ENCODE measurements around the gene RBFOX2.

RBFOX2 gene

DNA sequence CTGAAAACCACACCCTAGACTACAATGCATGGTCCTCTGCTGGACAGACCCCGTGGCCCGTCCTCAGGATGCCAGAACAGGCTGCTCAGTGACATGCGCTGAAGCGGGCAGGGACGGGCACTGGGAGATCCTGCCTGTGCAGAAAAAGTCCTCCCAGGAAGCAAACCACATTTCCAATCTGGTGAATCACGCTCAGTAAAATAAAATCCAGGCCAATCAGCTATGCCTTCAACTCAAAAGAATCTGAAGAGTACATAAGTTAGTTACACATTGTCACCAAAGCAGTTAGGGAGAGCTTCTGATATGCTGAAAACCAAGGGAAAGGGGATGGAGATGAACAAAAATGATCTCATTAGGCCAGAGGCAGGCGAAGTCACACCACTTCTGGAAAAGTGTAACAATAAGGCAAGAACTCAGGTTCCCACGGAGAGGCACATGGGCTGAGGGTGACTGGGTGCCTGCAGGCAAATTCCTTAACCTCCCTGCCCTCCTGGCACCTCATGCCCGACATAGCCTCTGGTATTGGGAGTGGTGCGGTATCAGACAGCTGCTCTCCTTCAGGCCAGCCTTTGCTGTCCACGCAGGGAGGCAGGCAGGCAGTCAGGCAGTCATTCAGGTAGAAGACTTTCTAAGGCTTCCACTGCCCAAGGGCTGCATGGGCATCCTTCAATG, 244.5 kb downstream of the RBFOX2 start:
- Histone ChIP-seq H3K36me3 (peaks cover 0 to 8% (median 0%) of the 10 kb centered on the region in 3 donors), H3K27ac (no peak overlapping the region), H3K4me1 (peaks cover 0 to 65% (median 26%) of the 10 kb centered on the region in 4 donors), H3K27me3 (no peaks in the 10 kb centered on the region), H3K4me3 (no peak overlapping the region), H3K9me3 (no peaks in the 10 kb centered on the region)
- intact Hi-C loops (cut with DNase I; ENCODE audit: low total_unique reads) = loop anchor here (10.0 kb wide), 1 partner anchor 51 kb away; no protein-coding TSS in a partner anchor
- TF ChIP-seq, protein P1, sequence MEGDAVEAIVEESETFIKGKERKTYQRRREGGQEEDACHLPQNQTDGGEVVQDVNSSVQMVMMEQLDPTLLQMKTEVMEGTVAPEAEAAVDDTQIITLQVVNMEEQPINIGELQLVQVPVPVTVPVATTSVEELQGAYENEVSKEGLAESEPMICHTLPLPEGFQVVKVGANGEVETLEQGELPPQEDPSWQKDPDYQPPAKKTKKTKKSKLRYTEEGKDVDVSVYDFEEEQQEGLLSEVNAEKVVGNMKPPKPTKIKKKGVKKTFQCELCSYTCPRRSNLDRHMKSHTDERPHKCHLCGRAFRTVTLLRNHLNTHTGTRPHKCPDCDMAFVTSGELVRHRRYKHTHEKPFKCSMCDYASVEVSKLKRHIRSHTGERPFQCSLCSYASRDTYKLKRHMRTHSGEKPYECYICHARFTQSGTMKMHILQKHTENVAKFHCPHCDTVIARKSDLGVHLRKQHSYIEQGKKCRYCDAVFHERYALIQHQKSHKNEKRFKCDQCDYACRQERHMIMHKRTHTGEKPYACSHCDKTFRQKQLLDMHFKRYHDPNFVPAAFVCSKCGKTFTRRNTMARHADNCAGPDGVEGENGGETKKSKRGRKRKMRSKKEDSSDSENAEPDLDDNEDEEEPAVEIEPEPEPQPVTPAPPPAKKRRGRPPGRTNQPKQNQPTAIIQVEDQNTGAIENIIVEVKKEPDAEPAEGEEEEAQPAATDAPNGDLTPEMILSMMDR (IDR thresholded peaks at IDR 0.05) = no peak
- no peak for DNase-seq

DNA sequence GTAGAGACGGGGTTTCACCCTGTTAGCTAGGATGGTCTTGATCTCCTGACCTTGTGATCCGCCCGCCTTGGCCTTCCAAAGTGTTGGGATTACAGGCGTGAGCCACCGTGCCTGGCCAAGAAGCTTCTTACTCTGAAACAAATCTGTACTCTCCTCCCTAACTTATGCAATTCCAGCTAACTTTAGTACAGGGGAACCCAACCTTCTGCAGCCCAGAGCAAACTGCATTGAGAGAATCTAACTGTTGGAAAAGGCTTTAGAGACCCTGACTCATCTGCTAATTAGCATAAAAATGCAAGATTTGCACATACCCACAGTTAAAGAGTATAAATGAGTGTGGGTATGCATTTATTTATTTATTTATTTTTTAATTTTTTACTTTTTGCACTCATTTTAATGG, 246.1 kb downstream of the RBFOX2 start:
- DNase-seq = no peak
- Histone ChIP-seq H3K4me1 (peaks cover 0 to 80% (median 30%) of the 10 kb centered on the region in 4 donors), H3K9me3 (no peaks in the 10 kb centered on the region), H3K27me3 (no peaks in the 10 kb centered on the region), H3K36me3 (peaks cover 0 to 8% (median 0%) of the 10 kb centered on the region in 3 donors), H3K4me3 (peak overlapping the region; percentile 12 to 18), H3K27ac (peak overlapping the region; percentile 39 to 45)
- intact Hi-C loops (cut with DNase I; ENCODE audit: low total_unique reads) = loop anchor here (10.0 kb wide), 1 partner anchor 52 kb away; no protein-coding TSS in a partner anchor
- TF ChIP-seq, protein P1 (IDR thresholded peaks at IDR 0.05) = no peak

DNA sequence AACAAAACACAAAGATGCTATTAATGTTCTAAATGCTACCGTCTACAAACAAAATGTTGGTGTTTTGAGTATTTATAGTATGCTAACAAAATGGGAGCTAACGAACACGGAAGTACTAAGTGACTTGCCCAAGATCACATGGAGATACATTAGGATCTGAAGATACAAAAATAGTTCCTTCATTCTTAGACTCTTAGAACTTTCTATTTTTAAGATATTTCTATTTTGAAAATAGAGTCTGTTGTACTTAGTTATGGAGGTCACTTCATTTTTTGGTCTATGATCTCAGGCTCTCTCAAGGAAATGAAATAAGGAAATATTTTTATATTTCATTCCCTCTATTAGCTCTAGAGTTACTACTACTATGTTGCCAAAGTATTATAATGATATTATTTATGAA, 246.7 kb downstream of the RBFOX2 start:
- Histone ChIP-seq H3K4me3 (peak overlapping the region; percentile 12 to 18), H3K27ac (peak overlapping the region; percentile 39 to 45)
- intact Hi-C loops (cut with DNase I; ENCODE audit: low total_unique reads) = loop anchor here (10.0 kb wide), 1 partner anchor 53 kb away; no protein-coding TSS in a partner anchor

DNA sequence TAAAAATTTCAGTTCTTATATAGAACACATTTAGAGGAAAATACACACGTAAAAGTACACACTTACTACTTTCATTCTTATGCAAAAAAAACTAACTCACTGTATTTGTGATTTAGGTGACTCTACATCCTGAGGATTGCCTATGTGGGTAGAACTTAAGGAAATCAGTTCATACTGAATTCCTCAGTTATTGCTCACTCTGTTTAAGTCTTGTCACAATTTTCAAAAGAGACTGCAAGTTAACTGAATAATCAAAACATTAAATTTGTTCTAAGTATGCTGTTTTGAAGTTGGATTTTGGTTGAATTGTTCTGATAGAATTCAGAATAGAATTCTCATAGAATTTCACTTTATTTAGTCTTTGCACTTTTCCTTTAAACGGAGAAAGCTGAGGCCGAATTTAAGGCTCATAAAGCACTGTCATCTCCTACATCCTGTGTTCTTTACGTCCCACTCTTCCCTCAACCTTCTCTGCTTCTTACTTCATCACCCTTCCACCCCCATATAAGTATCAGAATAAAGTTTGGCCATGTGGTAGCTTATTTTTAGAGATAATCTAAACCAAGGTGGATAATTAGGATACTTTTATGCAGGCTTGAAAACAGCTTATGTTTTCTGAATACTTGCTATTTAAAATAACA, 251.2 kb downstream of the RBFOX2 start:
- Histone ChIP-seq H3K9me3 (no peaks in the 10 kb centered on the region), H3K4me3 (no peak overlapping the region), H3K4me1 (peaks cover 0 to 68% (median 13%) of the 10 kb centered on the region in 4 donors), H3K36me3 (peaks cover 0 to 8% (median 0%) of the 10 kb centered on the region in 3 donors), H3K27me3 (no peaks in the 10 kb centered on the region), H3K27ac (peak overlapping the region in 1 of 2 donors; percentile 10)
- intact Hi-C loops (cut with DNase I; ENCODE audit: low total_unique reads) = no loop called here
- TF ChIP-seq, protein P1 (IDR thresholded peaks at IDR 0.05) = no peak
- no peak for DNase-seq

More for the DNA sequence above, 246.7 kb downstream of the RBFOX2 start:
- no peaks in the 10 kb centered on the region for H3K9me3 ChIP-seq
- DNase-seq = no peak
- peaks cover 0 to 86% (median 31%) of the 10 kb centered on the region in 4 donors for H3K4me1 ChIP-seq
- TF ChIP-seq, protein P1 (IDR thresholded peaks at IDR 0.05) = no peak
- peaks cover 0 to 8% (median 0%) of the 10 kb centered on the region in 3 donors for H3K36me3 ChIP-seq
- no peaks in the 10 kb centered on the region for H3K27me3 ChIP-seq

DNA sequence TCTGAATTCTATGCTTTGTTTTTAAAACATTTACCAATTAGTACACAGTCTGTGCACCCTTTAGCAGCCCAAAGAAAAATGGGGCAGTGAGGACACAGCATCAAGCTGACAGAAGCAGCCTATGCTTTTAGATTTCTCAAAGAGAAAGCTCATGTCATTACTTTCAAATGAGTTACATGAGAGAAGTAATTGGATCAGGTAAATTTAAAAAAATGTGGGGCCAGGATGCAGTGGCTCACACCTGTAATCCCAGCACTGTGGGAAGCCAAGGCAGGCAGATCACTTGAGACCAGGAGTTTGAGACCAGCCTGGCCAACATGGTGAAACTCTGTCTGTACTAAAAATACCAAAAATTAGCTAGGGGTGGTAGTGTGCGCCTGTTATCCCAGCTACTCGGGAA, 253.3 kb downstream of the RBFOX2 start:
- TF ChIP-seq, protein P1 (IDR thresholded peaks at IDR 0.05) = no peak
- H3K36me3 ChIP-seq = no peaks in the 10 kb centered on the region
- no peak for DNase-seq
- intact Hi-C loops (cut with DNase I; ENCODE audit: low total_unique reads) = no loop called here
- H3K27me3 ChIP-seq = no peaks in the 10 kb centered on the region
- no peaks in the 10 kb centered on the region for H3K9me3 ChIP-seq
- H3K4me3 ChIP-seq = no peak overlapping the region
- H3K27ac ChIP-seq = no peak overlapping the region
- H3K4me1 ChIP-seq = peaks cover 0 to 50% (median 5%) of the 10 kb centered on the region in 4 donors
